Neutrophil (primary cell): Measurements from ENCODE around the gene PLD1.

Experiments used
- H3K27ac ChIP-seq: fragments of 200-600 bp; sonication (generic); 2 replicates; pipeline ENCODE4 v1.5.1; 2016; ENCODE audit warnings: mild to moderate bottlenecking, moderate library complexity
- H3K27me3 ChIP-seq: fragments of 200-600 bp; sonication (generic); 2 replicates; pipeline ENCODE4 v1.6.0; 2016; ENCODE audit warnings: mild to moderate bottlenecking
- H3K36me3 ChIP-seq: fragments of 200-600 bp; sonication (generic); 2 replicates; pipeline ENCODE4 v1.5.1; 2017
- H3K4me1 ChIP-seq, 2 experiments: fragments of 200-600 bp in 1 of 2; sonication (generic) in 1 of 2; 1 replicate in 1 of 2; 2 replicates in 1 of 2; pipeline versions ENCODE4 v1.5.1 to v1.6.1; 2013 to 2016; ENCODE audit warnings: low read depth in 1 of 2, low read length in 1 of 2, mild to moderate bottlenecking in 1 of 2, moderate library complexity in 1 of 2; ENCODE audit not compliant: control insufficient read depth in 1 of 2, insufficient read depth in 1 of 2
- H3K4me3 ChIP-seq, 2 experiments: fragments of 200-600 bp in 1 of 2; sonication (generic) in 1 of 2; 1 replicate in 1 of 2; 2 replicates in 1 of 2; pipeline ENCODE4 v1.5.1; 2013 to 2016; ENCODE audit warnings: low read depth in 1 of 2, low read length in 1 of 2, mild to moderate bottlenecking in 1 of 2, moderate library complexity in 1 of 2
- H3K9me3 ChIP-seq: fragments of 200-600 bp; sonication (generic); 2 replicates; pipeline ENCODE4 v1.5.1; 2016
- CTCF ChIP-seq: fragments of 200-600 bp; sonication (generic); IDR thresholded peaks from 2 replicates; pipeline ENCODE4 v1.5.1; 2016; ENCODE audit warnings: antibody characterized with exemption

The PLD1 gene

GRCh38 chr3:171591070-171591469 is 219.2 kb downstream of the PLD1 start:
- Histone ChIP-seq H3K4me3 (no peak overlapping the region), H3K4me1 (no peaks in the 10 kb centered on the region), H3K27ac (no peak overlapping the region), H3K27me3 (no peaks in the 10 kb centered on the region), H3K9me3 (no peaks in the 10 kb centered on the region), H3K36me3 (no peaks in the 10 kb centered on the region)
- TF ChIP-seq CTCF: no peak

GRCh38 chr3:171586274-171586673 is 224.0 kb downstream of the PLD1 start:
- Histone ChIP-seq H3K4me1 (no peaks in the 10 kb centered on the region), H3K9me3 (no peaks in the 10 kb centered on the region), H3K27me3 (no peaks in the 10 kb centered on the region), H3K4me3 (no peak overlapping the region), H3K36me3 (no peaks in the 10 kb centered on the region), H3K27ac (no peak overlapping the region)
- TF ChIP-seq CTCF: no peak

GRCh38 chr3:171585039-171585438 is 225.2 kb downstream of the PLD1 start:
- Histone ChIP-seq H3K4me3 (no peak overlapping the region), H3K27me3 (no peaks in the 10 kb centered on the region), H3K4me1 (no peaks in the 10 kb centered on the region), H3K9me3 (no peaks in the 10 kb centered on the region), H3K36me3 (no peaks in the 10 kb centered on the region), H3K27ac (no peak overlapping the region)
- TF ChIP-seq CTCF: no peak

GRCh38 chr3:171584100-171584499 is 226.2 kb downstream of the PLD1 start:
- Histone ChIP-seq H3K36me3 (no peaks in the 10 kb centered on the region), H3K9me3 (no peaks in the 10 kb centered on the region), H3K4me3 (no peak overlapping the region), H3K27ac (no peak overlapping the region), H3K27me3 (no peaks in the 10 kb centered on the region), H3K4me1 (no peaks in the 10 kb centered on the region)
- no peak for TF ChIP-seq CTCF

GRCh38 chr3:171574556-171575240 is 235.6 kb downstream of the PLD1 start:
- no peak overlapping the region for H3K27ac ChIP-seq
- no peaks in the 10 kb centered on the region for H3K4me1 ChIP-seq
- H3K4me3 ChIP-seq: no peak overlapping the region
- no peaks in the 10 kb centered on the region for H3K9me3 ChIP-seq
- no peaks in the 10 kb centered on the region for H3K36me3 ChIP-seq
- H3K27me3 ChIP-seq: no peaks in the 10 kb centered on the region
- TF ChIP-seq CTCF: no peak
